Panc1 (cell line): ENCODE data around the gene LTF.

ENCODE experiments used
- TCF7L2 ChIP-seq: IDR thresholded peaks from 2 replicates; pipeline ENCODE4 v1.6.1; 2011; ENCODE audit warnings: mild to moderate bottlenecking, low read depth, low read length, inconsistent platforms
- TF ChIP-seq, protein P1 (sequence below): fragments of 450-650 bp; IDR thresholded peaks from 2 replicates; pipeline ENCODE4 v1.5.1; 2017; ENCODE audit warnings: mild to moderate bottlenecking

DNA sequence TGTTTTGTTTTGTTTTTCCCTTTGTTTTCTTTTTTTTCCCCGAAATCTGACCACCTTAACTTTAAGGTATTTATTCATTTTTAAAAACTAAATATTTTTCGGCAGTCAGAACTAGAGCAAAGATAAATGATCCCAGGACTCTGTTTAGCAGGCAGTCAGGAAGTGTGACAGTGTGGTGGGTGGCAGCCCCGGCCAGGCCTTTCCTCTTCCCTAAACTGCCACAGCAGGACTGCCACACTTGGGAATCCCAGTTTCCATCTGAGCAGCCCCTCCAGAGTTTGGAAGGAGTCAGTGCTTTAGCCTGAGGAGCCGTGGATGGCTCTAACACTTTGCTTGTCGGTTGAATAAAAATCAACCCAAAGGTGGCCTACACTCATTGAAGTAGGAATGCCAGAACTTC is 50.8 kb downstream of the LTF start:
- TF ChIP-seq, protein P1, sequence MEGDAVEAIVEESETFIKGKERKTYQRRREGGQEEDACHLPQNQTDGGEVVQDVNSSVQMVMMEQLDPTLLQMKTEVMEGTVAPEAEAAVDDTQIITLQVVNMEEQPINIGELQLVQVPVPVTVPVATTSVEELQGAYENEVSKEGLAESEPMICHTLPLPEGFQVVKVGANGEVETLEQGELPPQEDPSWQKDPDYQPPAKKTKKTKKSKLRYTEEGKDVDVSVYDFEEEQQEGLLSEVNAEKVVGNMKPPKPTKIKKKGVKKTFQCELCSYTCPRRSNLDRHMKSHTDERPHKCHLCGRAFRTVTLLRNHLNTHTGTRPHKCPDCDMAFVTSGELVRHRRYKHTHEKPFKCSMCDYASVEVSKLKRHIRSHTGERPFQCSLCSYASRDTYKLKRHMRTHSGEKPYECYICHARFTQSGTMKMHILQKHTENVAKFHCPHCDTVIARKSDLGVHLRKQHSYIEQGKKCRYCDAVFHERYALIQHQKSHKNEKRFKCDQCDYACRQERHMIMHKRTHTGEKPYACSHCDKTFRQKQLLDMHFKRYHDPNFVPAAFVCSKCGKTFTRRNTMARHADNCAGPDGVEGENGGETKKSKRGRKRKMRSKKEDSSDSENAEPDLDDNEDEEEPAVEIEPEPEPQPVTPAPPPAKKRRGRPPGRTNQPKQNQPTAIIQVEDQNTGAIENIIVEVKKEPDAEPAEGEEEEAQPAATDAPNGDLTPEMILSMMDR: no peak
- TF ChIP-seq TCF7L2: no peak
